Left lung (tissue), 10 donors: ENCODE data around the gene WDFY2. TPM values are rescaled to one million over a fixed set of nuclear protein-coding genes. Genes with fewer than 3 reads are reported as not detected.

Source experiments
- ATAC-seq: fragments of 200-7000 bp; cut with Tn5 transposase; one replicate; pipeline ENCODE4 v1.9.1; 2020; ENCODE audit warnings: moderate library complexity
- DNase-seq, 4 donors: peaks; one replicate each; pipeline ENCODE4 v3.0.0-alpha.2; 2013 to 2020
- H3K27ac ChIP-seq, 2 donors: fragments of 200-600 bp; sonication (generic) in 1 of 2; one replicate each; pipeline versions ENCODE4 v1.5.0 to v1.8.0; 2020 to 2021
- H3K27me3 ChIP-seq, 2 donors: fragments of 200-600 bp; sonication (generic) in 1 of 2; one replicate each; pipeline versions ENCODE4 v1.5.0 to v1.8.0; 2020 to 2021
- H3K36me3 ChIP-seq, 2 donors: fragments of 200-600 bp; sonication (generic) in 1 of 2; one replicate each; pipeline versions ENCODE4 v1.5.0 to v1.8.0; 2020 to 2021
- H3K4me1 ChIP-seq, 2 donors: fragments of 200-600 bp; one replicate each; pipeline ENCODE4 v1.8.0; 2021
- H3K4me3 ChIP-seq, 2 donors: fragments of 200-600 bp; sonication (generic) in 1 of 2; one replicate each; pipeline versions ENCODE4 v1.5.0 to v1.8.0; 2020 to 2021; ENCODE audit warnings: mild to moderate bottlenecking in 1 of 2
- H3K9me3 ChIP-seq, 2 donors: fragments of 200-600 bp; sonication (generic) in 1 of 2; one replicate each; pipeline versions ENCODE4 v1.5.0 to v1.8.0; 2020 to 2021
- intact Hi-C, 2 donors: fragments of 100-400 bp; cut with DNase I; formaldehyde crosslinking; loops; one replicate each; pipeline versions ENCODE4 v1.11.2 to v1.14.2; 2022
- polyA plus RNA-seq, 6 donors: library from polyadenylated mRNA; unstranded; fragments of 120-200 nt; gene quantifications; one replicate each; pipeline ENCODE4 v1.2.1, GENCODE V29; 2013; ENCODE audit not compliant: insufficient read length in 6 of 6
- total RNA-seq, 2 donors: library from RNA; stranded (reverse); fragmentation: NEBNext Ultra II Directional; extraction: Animal tissue kit (Norgen Biotek cat#: 25700); gene quantifications; one replicate each; pipeline ENCODE4 v1.2.1, GENCODE V29; 2021
- TF ChIP-seq, protein P1 (sequence below), 2 donors: fragments of 200-600 bp; sonication (generic) in 1 of 2; IDR thresholded peaks; one replicate each; pipeline versions ENCODE4 v1.5.0 to v1.8.0; 2021; ENCODE audit warnings: antibody characterized with exemption in 2 of 2
- donor health status: DM: no; HTN: yes; CAD: no.
- donor health status: DM: no; HTN: no; CAD: no.

WDFY2 gene
- total and polyA plus RNA-seq, 8 donors, result 9.7 to 33.3 (median 22.1) TPM

- Histone ChIP-seq H3K27me3 (no peaks in the 10 kb centered on the region), H3K9me3 (no peaks in the 10 kb centered on the region), H3K36me3 (no peaks in the 10 kb centered on the region), H3K27ac (no peak overlapping the region), H3K4me3 (no peak overlapping the region), H3K4me1 (peaks cover 6 to 17% of the 10 kb centered on the region in 2 donors)
- ATAC-seq, result no peak
- DNase-seq, result no peak
- TF ChIP-seq, protein P1, sequence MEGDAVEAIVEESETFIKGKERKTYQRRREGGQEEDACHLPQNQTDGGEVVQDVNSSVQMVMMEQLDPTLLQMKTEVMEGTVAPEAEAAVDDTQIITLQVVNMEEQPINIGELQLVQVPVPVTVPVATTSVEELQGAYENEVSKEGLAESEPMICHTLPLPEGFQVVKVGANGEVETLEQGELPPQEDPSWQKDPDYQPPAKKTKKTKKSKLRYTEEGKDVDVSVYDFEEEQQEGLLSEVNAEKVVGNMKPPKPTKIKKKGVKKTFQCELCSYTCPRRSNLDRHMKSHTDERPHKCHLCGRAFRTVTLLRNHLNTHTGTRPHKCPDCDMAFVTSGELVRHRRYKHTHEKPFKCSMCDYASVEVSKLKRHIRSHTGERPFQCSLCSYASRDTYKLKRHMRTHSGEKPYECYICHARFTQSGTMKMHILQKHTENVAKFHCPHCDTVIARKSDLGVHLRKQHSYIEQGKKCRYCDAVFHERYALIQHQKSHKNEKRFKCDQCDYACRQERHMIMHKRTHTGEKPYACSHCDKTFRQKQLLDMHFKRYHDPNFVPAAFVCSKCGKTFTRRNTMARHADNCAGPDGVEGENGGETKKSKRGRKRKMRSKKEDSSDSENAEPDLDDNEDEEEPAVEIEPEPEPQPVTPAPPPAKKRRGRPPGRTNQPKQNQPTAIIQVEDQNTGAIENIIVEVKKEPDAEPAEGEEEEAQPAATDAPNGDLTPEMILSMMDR (IDR thresholded peaks at IDR 0.05), result no peak
- intact Hi-C loops, result no loop called here
Observed at GRCh38 chr13:51786425-51787265, 202.4 kb downstream of the WDFY2 start.

- no peaks in the 10 kb centered on the region for H3K36me3 ChIP-seq
- H3K27me3 ChIP-seq, result no peaks in the 10 kb centered on the region
- H3K4me3 ChIP-seq, result no peak overlapping the region
- no peaks in the 10 kb centered on the region for H3K9me3 ChIP-seq
- peaks cover 0 to 14% of the 10 kb centered on the region in 2 donors for H3K4me1 ChIP-seq
- intact Hi-C loops, result loop anchor here in 1 of 2 donors (10.0 kb wide), 1 partner anchor 209 kb away; the partner anchor contains the start of gene WDFY2
- DNase-seq, result no peak
- TF ChIP-seq, protein P1 (IDR thresholded peaks at IDR 0.05), result no peak
- ATAC-seq, result peak; percentile 56
- peak overlapping the region in 1 of 2 donors; percentile 3 for H3K27ac ChIP-seq
Observed at GRCh38 chr13:51793570-51794271, 209.5 kb downstream of the WDFY2 start.

DNA sequence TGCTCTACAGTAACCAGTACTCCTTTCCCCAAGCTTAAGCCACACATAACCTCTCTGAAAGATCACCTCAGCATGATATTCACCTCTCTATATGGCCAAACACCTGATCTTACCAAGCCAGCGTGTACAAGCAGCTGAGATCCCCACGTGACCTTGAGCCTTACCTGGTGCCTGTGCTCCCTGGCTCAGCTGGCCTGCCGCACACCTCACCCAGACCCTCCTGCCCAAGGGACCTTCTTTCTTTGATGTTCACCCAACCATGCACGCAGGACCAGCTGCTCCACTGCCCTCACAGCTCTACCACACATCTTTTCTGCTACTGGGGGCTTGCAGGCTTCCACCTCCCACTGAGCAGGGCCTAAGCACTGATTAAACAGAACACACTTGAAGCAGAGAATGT, 210.7 kb downstream of the WDFY2 start:
- DNase-seq, result no peak
- intact Hi-C loops, result loop anchor here in 1 of 2 donors (10.0 kb wide), 1 partner anchor 210 kb away; the partner anchor contains the start of gene WDFY2
- H3K36me3 ChIP-seq, result no peaks in the 10 kb centered on the region
- no peak overlapping the region for H3K27ac ChIP-seq
- peaks cover 0 to 14% of the 10 kb centered on the region in 2 donors for H3K4me1 ChIP-seq
- H3K9me3 ChIP-seq, result no peaks in the 10 kb centered on the region
- TF ChIP-seq, protein P1 (IDR thresholded peaks at IDR 0.05), result no peak
- ATAC-seq, result no peak
- no peak overlapping the region for H3K4me3 ChIP-seq
- no peaks in the 10 kb centered on the region for H3K27me3 ChIP-seq

DNA sequence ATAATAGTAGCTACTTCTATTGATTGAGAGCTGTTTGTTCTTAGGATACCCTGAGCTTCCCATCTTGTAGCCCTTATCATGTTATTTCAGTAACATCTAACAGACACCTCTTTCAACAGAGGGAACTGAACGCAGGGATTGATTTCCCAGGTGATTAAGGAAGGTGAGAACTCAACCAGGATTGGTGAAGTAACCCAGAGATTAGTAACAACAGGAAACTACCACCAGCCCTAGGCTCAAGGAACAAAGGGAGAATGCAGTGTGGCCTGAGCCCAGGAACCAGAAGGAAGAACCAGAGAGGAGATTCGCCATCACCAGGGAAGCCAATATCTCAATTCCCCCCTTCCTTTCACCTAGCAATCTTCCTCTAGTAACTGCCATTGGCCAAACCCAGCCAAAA, 211.2 kb downstream of the WDFY2 start:
- H3K4me3 ChIP-seq, result no peak overlapping the region
- H3K27ac ChIP-seq, result no peak overlapping the region
- no peak for ATAC-seq
- DNase-seq, result no peak
- no peaks in the 10 kb centered on the region for H3K27me3 ChIP-seq
- intact Hi-C loops, result loop anchor here in 1 of 2 donors (10.0 kb wide), 1 partner anchor 211 kb away; the partner anchor contains the start of gene WDFY2
- no peaks in the 10 kb centered on the region for H3K9me3 ChIP-seq
- peaks cover 0 to 14% of the 10 kb centered on the region in 2 donors for H3K4me1 ChIP-seq
- no peaks in the 10 kb centered on the region for H3K36me3 ChIP-seq
- TF ChIP-seq, protein P1 (IDR thresholded peaks at IDR 0.05), result no peak

DNA sequence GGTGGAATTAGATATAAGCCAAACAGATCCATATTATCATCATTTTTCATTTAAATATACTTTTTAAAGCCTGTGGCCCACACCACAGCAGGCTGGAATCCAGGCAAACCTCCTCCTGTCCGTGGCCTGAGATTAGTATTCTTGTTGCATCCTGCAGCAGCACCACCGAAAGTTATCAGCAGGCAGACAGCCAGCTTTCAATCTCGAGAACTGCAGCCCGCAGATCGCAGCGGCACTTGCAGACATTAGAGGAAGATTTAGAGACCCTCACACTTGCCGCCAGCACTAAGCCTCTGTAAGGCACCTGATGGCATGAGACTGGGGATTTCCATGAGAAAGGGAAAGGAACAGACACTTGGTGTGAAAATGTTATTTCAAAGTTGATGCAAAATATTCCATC, 212.3 kb downstream of the WDFY2 start:
- DNase-seq (no peak), ATAC-seq (no peak)
- H3K27me3 ChIP-seq, result no peaks in the 10 kb centered on the region
- TF ChIP-seq, protein P1 (IDR thresholded peaks at IDR 0.05), result no peak
- H3K36me3 ChIP-seq, result no peaks in the 10 kb centered on the region
- peaks cover 0 to 17% of the 10 kb centered on the region in 2 donors for H3K4me1 ChIP-seq
- H3K4me3 ChIP-seq, result no peak overlapping the region
- no peaks in the 10 kb centered on the region for H3K9me3 ChIP-seq
- intact Hi-C loops, result loop anchor here in 1 of 2 donors (10.0 kb wide), 1 partner anchor 212 kb away; the partner anchor contains the start of gene WDFY2
- no peak overlapping the region for H3K27ac ChIP-seq
